ENCODE data around the gene ARID1B.

DNA sequence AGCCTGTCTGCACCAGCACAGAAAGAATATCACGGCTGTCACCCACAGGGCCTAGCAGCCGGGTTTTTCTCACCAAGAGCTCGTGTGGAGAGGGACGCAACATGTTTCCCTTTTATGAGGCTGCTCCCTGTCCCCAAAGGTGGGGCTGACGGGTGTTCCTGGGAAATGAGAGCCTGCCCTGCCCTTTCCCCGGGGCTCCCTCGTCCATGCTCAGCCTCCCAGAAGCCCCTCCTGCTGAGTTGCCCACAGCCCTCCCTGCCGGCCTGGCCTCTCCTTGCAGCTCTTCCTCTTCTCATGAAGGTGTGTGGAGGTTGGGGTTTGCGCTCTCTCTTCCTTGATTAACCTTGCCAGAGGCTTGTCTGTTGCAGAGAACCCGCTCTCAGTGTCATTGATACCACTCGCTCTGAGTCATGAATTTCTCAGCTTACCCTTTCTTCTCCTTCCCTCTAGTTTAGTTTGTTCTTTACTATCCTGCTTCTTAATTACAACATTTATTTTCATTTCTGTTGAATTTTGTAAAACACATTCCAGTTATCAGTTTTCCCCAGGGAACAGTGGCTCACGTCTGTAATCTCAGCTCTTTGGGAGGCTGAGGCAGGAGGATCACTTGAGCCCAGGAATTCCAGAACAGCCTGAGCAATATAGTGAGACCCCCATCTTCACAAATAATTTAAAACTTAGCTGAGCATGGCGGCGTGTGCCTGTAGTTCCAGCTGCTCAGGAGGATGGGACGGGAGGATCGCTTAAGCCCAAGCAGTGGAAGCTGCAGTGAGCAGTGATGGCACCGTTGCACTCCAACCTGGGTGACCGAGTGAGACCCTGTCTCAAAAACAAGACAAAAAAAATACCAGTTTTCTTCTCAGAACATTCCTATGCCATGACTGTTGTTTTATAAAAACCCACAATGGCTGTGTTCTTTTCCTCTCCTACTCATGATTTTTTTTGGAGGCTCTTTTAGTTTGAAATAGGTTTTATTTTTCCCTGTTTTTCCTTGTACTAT is 442.3 kb downstream of the ARID1B start:
- TF ChIP-seq, protein P1, sequence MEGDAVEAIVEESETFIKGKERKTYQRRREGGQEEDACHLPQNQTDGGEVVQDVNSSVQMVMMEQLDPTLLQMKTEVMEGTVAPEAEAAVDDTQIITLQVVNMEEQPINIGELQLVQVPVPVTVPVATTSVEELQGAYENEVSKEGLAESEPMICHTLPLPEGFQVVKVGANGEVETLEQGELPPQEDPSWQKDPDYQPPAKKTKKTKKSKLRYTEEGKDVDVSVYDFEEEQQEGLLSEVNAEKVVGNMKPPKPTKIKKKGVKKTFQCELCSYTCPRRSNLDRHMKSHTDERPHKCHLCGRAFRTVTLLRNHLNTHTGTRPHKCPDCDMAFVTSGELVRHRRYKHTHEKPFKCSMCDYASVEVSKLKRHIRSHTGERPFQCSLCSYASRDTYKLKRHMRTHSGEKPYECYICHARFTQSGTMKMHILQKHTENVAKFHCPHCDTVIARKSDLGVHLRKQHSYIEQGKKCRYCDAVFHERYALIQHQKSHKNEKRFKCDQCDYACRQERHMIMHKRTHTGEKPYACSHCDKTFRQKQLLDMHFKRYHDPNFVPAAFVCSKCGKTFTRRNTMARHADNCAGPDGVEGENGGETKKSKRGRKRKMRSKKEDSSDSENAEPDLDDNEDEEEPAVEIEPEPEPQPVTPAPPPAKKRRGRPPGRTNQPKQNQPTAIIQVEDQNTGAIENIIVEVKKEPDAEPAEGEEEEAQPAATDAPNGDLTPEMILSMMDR (IDR thresholded peaks at IDR 0.05): no peak
- TF ChIP-seq EZH2 (IDR thresholded peaks at IDR 0.05) (no peak), EZH2phosphoT487 (IDR thresholded peaks at IDR 0.05) (no peak)

Measured in neural progenitor cell (in vitro differentiated cells).